ENCODE measurements around the gene BMI1.

The BMI1 gene

DNA sequence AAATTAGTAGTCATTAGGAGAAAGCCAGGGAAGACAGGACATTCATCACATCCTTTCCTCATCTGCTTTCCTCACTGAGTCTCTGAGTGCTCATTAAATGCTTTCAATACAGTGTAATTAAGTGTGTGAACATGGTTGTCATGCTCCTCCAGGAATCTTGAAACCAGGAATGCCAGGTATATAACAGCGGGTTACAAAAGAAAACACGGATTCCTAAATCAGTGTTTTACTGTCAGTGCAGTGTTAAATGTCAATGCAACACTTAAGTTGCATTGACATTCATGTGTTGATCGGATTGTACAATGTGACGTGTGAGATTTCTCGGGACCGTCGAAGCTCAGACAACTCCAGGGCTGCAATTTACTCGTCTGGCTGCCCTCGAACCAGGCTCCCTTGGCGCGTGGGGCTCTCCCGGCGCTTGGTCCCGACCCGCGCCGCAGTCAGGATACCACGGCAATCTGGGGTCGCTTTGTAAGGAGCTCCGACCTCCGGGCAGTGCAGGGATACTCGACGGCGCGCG, 23.9 kb downstream of the BMI1 start:
- Histone ChIP-seq H3K4me3 (ENCODE audit: low read depth in 1 of 2, low read length in 2 of 2) (no peak overlapping the region), H3K4me1 (ENCODE audit: insufficient read depth, low read length) (peaks cover 15% of the 10 kb centered on the region), H3K79me2 (ENCODE audit: insufficient read depth, low read length) (no peaks in the 10 kb centered on the region), H4K20me1 (ENCODE audit: insufficient read depth, low read length) (no peaks in the 10 kb centered on the region), H2AFZ (ENCODE audit: low read depth, low read length) (no peak overlapping the region), H3K9ac (ENCODE audit: low read depth, low read length) (no peak overlapping the region), H3K27ac (ENCODE audit: low read length) (no peak overlapping the region), H3K36me3 (ENCODE audit: insufficient read depth, low read length) (no peaks in the 10 kb centered on the region; the same call in 1 of the 2 replicates), H3K4me2 (ENCODE audit: insufficient read depth, low read length) (no peak overlapping the region), H3K27me3 (ENCODE audit: insufficient read depth, low read length, poor library complexity) (peaks cover 46% of the 10 kb centered on the region), H3K9me3 (ENCODE audit: insufficient read depth, low read length, severe bottlenecking) (no peaks in the 10 kb centered on the region)
- ATAC-seq (ENCODE audit: insufficient read depth, low read depth): no peak
- DNase-seq: no peak
- TF ChIP-seq EZH2 (IDR thresholded peaks at IDR 0.05; ENCODE audit: borderline replicate concordance, low read depth, low read length, severe bottlenecking) (no peak), CTCF (IDR thresholded peaks at IDR 0.05; ENCODE audit: borderline replicate concordance, extremely low read depth, low read length, poor library complexity, severe bottlenecking) (no peak)

GRCh38 chr10:22345301-22346095, 24.6 kb downstream of the BMI1 start, which contains the start of gene SPAG6:
Gene SPAG6 (plus strand): TSS chr10:22345496. CDS start chr10:22345612, 116 bp downstream.
- H2AFZ ChIP-seq (ENCODE audit: low read depth, low read length): no peak within 1 kb of the TSS
- TF ChIP-seq EZH2 (IDR thresholded peaks at IDR 0.05; ENCODE audit: borderline replicate concordance, low read depth, low read length, severe bottlenecking) (no peak), CTCF (IDR thresholded peaks at IDR 0.05; ENCODE audit: borderline replicate concordance, extremely low read depth, low read length, poor library complexity, severe bottlenecking) (no peak)
- H3K27ac ChIP-seq (ENCODE audit: low read length): no peak within 1 kb of the TSS
- no peaks in the 10 kb centered on the region; the same call in 1 of the 2 replicates for H3K36me3 ChIP-seq (ENCODE audit: insufficient read depth, low read length)
- no peaks in the 10 kb centered on the region for H3K9me3 ChIP-seq (ENCODE audit: insufficient read depth, low read length, severe bottlenecking)
- peaks cover 46% of the 10 kb centered on the region for H3K27me3 ChIP-seq (ENCODE audit: insufficient read depth, low read length, poor library complexity)
- no peak within 1 kb of the TSS for H3K4me2 ChIP-seq (ENCODE audit: insufficient read depth, low read length)
- peaks cover 12% of the 10 kb centered on the region for H3K4me1 ChIP-seq (ENCODE audit: insufficient read depth, low read length)
- H3K4me3 ChIP-seq (ENCODE audit: low read depth in 1 of 2, low read length in 2 of 2): no peak within 1 kb of the TSS
- no peak within 1 kb of the TSS for H3K9ac ChIP-seq (ENCODE audit: low read depth, low read length)
- no peak for ATAC-seq (ENCODE audit: insufficient read depth, low read depth)
- no peaks in the 10 kb centered on the region for H3K79me2 ChIP-seq (ENCODE audit: insufficient read depth, low read length)
- no peak for DNase-seq
- no peaks in the 10 kb centered on the region for H4K20me1 ChIP-seq (ENCODE audit: insufficient read depth, low read length)

DNA sequence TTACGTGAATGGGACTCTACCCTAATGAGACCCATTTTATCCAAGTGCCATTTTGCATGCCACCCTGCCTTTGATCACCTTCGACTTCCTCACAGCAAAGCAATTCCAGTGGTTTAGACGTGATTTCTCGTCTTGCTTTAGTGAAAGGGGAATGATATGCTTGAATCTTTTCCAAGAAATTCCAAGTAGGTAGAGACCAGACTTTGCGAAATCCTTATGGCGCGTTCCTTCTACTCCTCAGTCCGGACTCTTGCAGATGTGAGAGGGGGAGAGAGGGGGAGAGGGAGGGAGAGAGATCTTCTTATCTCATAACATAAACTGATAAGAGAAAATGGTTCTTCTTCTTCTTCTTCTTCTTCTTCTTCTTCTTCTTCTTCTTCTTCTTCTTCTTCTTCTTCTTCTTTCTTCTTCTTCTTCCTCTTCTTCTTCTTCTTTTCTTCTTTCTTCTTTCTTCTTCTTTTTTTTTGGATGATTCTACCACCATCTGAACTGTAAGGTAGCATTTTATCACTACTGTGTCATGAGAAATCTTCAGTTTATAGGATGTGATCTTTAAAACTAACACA, 25.3 kb downstream of the BMI1 start:
- no peak for ATAC-seq (ENCODE audit: insufficient read depth, low read depth)
- no peak for DNase-seq
- no peak overlapping the region for H3K4me2 ChIP-seq (ENCODE audit: insufficient read depth, low read length)
- TF ChIP-seq CTCF (IDR thresholded peaks at IDR 0.05; ENCODE audit: borderline replicate concordance, extremely low read depth, low read length, poor library complexity, severe bottlenecking) (no peak), EZH2 (IDR thresholded peaks at IDR 0.05; ENCODE audit: borderline replicate concordance, low read depth, low read length, severe bottlenecking) (no peak)
- H3K4me3 ChIP-seq (ENCODE audit: low read depth in 1 of 2, low read length in 2 of 2): no peak overlapping the region
- H3K27me3 ChIP-seq (ENCODE audit: insufficient read depth, low read length, poor library complexity): peaks cover 40% of the 10 kb centered on the region
- no peaks in the 10 kb centered on the region for H3K79me2 ChIP-seq (ENCODE audit: insufficient read depth, low read length)
- H3K27ac ChIP-seq (ENCODE audit: low read length): no peak overlapping the region
- H3K36me3 ChIP-seq (ENCODE audit: insufficient read depth, low read length): no peaks in the 10 kb centered on the region
- H3K9me3 ChIP-seq (ENCODE audit: insufficient read depth, low read length, severe bottlenecking): no peaks in the 10 kb centered on the region
- H3K9ac ChIP-seq (ENCODE audit: low read depth, low read length): no peak overlapping the region
- peaks cover 9% of the 10 kb centered on the region for H3K4me1 ChIP-seq (ENCODE audit: insufficient read depth, low read length)
- H4K20me1 ChIP-seq (ENCODE audit: insufficient read depth, low read length): no peaks in the 10 kb centered on the region
- H2AFZ ChIP-seq (ENCODE audit: low read depth, low read length): no peak overlapping the region

Data from DND-41 (cell line).